Glomerular endothelial cell (primary cell): ENCODE measurements around the gene ZNF791. TPM values are rescaled to one million over a fixed set of nuclear protein-coding genes. Genes with fewer than 3 reads are reported as not detected.
"Not testable (repeated sequence)": the region's sequence is repeated elsewhere in the genome, so short reads cannot be mapped to it uniquely, and the experiment has no call there.

Experiments
- DNase-seq: peaks from one replicate; pipeline ENCODE4 v3.0.0-alpha.2; 2011; ENCODE audit warnings: low read depth, low spot score; ENCODE audit errors: extremely low read depth
- total RNA-seq: library from RNA; depleted of rRNA; stranded (reverse); fragments of >200 nt; gene quantifications from 2 replicates; pipeline ENCODE4 v1.2.3, GENCODE V29; 2015

Gene ZNF791
- total RNA-seq, 1 donor from 2014 or later = 13.0 TPM

DNA sequence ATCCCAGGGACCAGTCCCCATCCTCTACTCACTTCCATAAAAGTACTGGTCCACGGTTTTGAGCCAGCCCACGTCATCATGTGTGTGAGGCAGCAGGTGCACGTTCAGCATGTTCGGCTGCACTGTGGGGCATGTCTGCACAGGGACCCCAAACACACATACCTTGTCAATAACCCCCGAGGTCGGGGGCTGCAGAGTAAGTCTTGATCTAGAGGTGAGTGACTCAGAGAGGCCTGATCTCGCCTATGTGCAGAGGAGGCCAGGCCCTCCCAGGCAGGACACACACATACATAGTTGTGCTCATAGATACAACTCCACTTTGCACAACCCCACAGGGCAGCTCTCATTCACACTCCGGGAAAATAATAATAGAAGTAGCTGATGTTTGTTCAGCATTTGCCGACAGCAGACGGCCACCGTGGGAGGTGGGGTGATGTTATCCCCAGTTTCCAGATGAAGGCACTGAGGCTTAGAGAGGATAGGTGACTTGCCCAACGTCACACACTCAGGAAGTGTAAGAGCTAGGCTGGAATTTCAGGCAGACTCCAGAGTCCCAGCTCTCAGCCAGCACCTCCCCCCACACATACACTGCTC lies 55.0 kb downstream of the ZNF791 start:
- no peak for DNase-seq

DNA sequence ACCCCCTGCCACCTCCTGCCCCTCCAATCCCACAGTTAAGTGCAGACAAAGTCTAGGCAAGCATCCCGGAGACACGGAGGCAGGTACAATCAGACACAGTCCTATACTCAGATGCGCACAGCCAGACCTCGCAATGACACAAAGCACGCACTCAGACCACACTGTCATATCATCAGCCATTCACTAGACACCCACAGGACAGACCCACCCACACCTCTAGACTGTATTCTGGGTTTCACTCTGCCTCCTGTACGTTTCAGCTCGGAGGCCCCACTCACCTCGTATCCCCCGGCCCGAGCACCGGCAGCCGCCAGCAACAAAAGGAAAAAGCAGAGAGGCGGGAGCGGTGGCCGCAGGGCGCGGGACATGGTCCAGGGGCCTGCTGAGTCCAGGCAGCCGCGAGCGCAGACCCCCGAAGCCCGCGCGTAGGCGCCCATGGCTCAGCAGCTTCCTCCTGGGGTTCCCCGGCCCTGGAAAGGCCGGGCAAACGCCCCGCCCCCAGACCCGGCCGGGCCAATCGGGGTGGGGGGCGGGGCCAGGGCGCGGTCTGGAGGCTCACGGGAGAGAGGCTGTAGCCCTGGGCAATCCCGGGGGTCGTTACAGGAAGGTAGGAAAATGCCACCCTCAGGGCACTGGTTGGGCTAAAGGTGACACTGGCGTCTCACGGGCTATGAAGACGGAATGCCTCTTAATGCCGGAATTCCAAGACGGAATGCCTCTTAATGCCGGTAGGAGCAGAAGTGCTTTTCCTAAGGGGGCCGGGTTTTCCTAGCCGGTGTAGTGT lies 55.7 kb downstream of the ZNF791 start, which contains the start of the genes MAN2B1 and WDR83:
MAN2B1 (minus strand) TSS at position 478 of the 784 bp plus-strand sequence; CDS start at position 437, 41 bp downstream.
WDR83 (plus strand) TSS at position 543 of the 784 bp plus-strand sequence. CDS start 2,984 bp downstream, outside the sequence.
- DNase-seq = no peak

DNA sequence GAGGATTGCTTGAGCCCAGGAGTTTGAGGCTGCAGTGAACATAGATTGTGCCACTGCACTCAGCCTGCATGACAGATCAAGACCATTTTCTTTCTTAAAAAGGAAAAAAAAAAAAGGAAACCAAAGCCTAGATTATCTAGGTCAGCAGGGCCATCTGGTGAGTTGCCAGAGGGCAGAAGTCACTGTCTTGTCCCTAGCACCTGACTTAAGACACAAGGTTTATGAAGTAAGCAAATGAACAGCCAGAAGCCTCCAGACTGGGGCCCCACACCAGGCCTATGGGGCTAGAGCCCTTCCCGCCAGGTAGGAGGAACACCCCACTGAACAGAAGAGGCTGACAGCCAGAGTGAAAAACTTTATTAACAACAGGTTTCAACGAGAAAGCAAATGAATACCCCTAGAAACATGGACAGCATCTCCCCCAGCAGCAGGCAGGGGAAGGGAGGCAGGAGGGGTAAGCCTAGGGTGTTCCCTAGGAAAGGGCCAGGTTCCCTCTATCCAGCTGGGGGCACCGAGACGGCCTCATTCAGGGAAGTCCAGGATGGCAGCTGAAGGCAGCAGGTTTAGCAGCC lies 57.1 kb downstream of the ZNF791 start:
- DNase-seq = no peak

DNA sequence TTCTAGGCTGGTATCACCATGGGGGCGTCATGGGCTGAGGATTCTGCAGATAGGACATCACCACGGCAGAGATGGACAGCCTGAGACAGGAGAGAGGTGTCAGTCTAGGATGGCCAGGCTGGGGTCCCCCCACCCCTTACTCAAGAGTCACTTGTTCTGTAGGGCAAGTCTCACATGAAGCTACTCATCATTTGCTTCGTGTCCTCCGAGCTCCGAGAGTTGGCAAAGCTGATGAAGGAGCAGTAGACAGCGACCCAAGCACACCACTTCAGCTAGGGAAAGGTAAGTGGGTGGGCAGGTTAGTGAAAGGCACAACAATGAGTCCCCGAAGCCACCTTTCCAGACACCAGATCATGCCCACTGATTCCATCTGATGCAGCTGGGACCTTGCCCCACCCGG lies 57.6 kb downstream of the ZNF791 start:
- no peak for DNase-seq

DNA sequence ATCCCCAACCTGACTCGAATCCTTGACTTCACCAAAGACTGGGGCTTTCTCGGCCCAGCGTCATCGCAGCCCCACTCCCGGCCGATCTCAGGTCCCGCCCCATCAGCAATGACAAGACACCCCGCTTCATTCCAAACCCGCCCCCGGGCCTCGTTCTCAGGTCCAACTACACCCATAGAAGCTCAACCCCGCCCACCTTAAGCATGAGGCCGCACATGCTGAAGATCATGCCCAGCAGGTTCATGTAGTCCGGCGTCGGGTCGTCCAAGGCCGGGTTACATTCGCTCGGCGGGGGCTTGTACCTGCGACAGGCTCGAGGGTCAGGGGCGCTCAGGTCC lies 58.2 kb downstream of the ZNF791 start:
- DNase-seq = no peak

DNA sequence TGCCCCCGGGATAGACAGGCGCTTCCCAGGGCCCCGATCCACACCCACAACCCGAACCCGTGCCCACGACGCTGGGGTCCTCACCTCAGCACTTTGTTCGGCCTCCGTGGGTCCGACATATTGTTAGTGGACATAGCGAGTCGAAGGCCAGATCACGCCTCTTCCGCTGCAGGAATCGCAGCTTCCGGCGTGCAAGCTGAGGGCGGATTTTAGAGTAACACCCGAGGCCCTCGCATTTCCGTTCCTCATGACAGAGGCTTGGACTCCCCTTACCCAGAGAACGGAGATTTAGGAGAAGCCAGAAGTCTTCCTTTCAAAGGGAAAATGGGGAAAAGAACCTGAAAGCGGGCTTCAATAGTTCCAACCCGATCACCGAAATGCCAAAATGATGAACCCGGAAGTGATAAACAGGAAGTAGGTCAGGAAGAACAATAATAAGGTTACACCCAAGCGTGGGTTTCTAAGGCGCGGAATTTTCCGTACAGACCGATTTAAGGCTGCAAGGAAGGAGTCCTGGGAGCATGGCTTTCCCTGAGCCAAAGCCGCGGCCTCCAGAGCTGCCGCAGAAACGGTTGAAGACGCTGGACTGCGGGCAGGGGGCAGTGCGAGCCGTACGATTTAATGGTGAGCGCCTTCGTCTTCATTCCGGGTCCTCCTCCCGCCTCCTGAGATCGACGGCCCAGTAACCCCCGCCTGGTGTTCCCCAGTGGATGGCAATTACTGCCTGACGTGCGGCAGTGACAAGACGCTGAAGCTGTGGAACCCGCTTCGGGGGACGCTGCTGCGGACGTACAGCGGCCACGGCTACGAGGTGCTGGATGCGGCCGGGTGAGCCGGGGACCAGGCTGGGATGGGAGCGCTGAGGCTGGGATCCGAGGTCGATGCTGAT lies 58.8 kb downstream of the ZNF791 start:
- peak; percentile 74 for DNase-seq

DNA sequence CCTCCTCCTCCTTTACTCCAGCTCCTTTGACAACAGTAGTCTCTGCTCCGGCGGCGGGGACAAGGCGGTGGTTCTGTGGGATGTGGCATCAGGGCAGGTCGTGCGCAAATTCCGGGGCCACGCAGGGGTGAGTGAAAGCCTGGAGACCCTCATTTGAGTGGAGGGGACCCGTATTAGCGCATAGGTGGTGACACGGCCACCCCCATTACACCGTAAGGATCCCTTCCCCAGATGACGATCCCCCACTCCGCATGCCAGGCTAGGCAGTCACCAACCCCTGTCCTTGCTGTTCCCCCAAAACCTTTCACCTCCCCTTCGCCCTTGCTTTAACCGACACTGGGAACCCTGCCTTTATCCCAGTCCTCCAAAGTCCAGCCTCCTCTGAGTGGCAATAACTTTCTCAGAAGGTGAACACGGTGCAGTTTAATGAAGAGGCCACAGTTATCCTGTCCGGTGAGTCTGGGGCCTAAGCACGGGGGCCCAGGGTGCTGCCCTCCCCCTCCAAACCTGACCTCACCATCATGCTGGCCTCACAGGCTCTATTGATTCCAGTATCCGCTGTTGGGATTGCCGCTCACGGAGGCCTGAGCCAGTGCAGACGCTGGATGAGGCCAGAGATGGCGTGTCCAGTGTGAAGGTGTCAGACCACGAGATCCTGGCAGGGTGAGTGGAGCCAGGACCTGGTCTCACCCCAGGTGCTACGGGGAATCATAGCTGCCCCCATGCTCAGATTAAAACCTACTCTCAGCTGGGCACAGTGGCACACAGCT lies 59.6 kb downstream of the ZNF791 start:
- no peak for DNase-seq

DNA sequence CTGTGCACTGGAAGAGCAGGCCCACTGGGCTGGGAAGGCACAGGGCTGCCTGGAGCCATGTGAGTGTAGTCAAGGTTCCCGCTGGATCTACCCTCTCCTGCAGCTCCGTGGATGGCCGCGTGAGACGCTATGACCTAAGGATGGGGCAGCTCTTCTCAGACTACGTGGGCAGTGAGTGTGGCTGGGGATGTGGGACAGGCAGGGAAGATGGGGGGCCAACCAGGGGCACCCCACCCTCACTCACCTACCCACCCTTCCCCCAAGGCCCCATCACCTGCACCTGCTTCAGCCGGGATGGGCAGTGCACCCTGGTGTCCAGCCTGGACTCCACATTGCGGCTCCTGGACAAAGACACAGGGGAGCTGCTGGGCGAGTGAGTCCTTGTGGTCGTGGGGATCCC lies 62.0 kb downstream of the ZNF791 start:
- no peak for DNase-seq

DNA sequence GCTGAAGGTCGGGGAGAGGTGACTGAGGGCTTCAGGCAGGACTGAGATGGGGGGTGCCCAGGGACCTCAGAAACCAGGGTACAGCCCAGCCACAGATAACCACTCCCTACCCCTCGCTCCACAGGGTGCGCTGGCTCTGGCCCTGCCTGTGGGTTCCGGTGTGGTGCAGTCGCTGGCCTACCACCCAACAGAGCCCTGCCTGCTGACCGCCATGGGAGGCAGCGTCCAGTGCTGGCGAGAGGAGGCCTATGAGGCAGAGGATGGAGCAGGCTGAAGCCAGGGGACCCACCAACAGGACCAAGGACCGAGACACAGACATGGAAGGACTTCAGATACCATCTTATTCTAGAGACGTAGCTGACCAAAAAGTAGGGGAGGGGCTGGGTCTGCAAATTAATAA lies 64.7 kb downstream of the ZNF791 start:
- no peak for DNase-seq

DNA sequence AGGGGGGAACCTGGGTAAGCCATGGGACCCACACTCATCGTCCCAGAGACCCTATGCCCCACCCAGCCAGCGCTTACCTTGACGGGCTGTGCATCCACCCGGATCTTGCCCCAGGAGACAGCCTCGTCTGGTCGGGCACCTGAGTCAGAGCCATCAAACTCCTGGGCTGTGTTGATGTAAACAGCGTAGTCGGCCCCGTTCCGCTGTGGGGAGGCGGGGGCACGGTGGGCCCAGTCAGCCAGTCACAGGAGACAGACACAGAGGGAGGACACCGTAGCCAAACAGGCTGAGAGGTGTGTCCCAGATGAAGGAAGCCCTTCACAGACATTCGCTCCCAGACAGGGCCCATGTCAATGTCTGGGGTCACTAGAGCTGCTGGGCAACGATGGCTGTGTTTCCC lies 65.2 kb downstream of the ZNF791 start:
- no peak for DNase-seq

DNA sequence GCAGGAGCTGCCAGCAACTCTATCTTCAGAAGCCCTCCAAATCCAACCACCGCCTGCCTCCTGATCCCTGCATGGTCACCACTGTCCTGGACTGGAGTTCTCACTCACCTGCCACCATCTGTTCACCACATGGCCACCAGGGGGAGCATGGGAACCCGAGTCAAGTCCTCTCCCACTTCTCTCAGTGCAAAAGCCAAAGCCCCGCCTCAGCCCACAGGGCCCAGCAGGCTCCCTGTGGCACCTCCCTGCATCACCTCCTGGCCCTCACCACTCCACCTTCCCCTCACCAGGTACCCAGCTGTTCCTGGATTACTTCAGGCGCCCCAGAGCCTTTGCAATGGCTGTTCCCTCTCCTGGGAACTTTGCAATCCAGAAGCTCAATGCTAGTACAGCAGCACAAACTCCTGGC lies 65.7 kb downstream of the ZNF791 start:
- DNase-seq = no peak

DNA sequence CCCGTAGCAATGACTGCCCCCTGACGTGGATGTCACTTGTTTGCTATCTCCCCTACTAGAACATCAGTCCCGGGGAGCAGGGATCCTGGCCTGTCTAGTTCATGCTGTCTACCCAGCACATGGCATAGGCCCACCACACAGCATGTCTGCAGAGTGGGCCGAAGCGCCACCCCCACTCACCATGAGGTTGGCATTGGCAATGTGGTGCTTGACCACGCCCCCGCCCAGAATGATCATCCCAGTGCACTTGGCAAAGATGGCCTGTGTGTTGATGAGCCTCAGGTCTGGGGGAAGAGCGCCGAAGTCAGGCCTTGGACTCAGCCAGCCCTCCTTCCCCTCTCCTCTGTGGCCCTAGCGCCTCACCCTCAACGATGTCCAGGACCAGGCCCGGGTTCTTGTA lies 66.2 kb downstream of the ZNF791 start:
- DNase-seq = no peak

DNA sequence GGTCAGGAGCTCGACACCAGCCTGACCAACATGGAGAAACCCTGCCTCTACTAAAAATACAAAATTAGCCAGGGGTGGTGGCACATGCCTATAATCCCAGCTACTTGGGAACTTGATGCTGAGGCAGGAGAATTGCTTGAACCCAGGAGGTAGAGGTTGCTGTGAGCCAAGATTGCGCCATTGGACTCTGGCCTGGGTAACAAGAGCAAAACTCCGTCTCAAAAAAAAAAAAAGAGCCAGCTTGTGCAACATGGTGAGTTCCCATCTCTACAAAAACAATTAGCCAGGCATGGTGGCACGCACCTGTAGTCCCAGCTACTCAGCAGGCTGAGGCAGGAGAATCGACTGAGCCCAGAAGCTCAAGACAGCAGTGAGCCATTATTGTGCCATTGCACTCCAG lies 67.3 kb downstream of the ZNF791 start:
- DNase-seq = not testable (repeated sequence)

DNA sequence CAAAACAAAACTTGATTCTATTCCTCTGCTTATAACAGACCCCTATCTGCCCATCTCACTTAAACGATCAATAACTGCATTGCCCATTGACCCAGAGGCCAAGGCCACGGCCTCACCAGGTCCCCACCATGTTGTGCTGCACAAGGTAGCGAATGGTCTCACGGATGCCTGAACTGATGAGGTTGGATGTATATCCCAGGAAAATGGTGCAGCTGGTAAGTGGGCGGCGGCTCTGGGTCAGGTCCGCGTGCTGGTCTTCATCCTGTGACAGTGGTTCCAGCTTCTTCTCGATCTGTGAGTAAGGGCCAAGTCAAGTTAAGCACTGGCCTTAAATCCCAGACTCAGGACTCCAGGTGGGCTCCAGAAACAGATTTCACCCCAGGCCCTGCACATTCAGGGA lies 69.3 kb downstream of the ZNF791 start:
- DNase-seq = no peak

DNA sequence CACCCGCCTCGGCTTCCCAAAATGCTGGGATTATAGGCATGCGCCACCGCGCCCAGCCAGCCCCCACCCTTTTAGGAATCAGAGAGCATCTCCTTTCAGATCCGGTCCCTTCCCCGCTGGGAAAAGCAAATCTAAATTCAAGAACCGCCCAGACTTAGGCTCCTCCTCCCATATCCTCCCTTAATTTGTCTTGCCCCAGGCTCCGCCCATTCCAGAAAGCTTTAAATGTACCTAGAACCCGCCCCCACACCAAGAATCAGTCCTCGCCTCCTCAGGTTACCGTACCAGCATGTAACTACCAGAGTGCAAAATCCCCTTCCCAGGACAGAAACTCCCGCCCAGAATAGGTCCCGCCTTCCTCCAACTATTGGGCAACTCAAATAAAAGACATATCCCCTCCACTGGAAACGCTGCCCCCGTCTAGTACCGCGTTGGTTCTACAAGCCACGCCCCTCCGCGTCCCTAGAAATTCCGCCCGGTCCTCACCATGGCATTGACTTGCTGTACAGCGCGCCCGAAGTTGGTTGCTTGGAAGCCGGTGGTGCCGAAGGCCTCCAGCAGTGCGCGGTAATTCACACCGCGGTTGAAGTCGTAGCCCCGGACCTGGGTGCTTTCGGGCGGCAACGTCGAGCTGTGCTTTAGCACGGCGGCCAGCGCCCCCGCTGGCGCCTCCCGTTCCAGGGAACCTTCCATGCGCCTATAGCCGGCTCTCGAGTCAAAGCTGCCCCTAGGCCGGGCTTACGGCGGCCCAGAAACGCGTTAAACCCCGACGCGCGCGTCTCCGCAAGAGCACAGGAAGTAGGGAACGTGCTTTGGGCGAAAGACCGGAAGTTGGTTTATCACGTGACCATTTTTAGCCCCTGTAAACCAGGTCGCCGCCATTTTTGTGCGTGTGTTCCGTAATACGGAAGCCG lies 70.6 kb downstream of the ZNF791 start, which contains the start of gene DHPS:
DHPS (minus strand) TSS at position 807 of the 914 bp plus-strand sequence; CDS start at position 693, 114 bp downstream.
- DNase-seq = peak; percentile 95
